ENCODE data around the gene ACAD11.
"Not testable (repeated sequence)": the region's sequence is repeated elsewhere in the genome, so short reads cannot be mapped to it uniquely, and the experiment has no call there.

ACAD11 gene

GRCh38 chr3:132615881-132616280 is 43.7 kb downstream of the ACAD11 start:
- H3K4me1 ChIP-seq = no peaks in the 10 kb centered on the region
- H3K4me3 ChIP-seq (ENCODE audit: low read depth, low read length) = no peak overlapping the region
- H3K27ac ChIP-seq = no peak overlapping the region
- TF ChIP-seq CTCF (IDR thresholded peaks at IDR 0.05) = no peak
- H3K36me3 ChIP-seq (ENCODE audit: control insufficient read depth, insufficient read depth, low read length) = no peaks in the 10 kb centered on the region
- H3K27me3 ChIP-seq (ENCODE audit: control insufficient read depth, insufficient read depth, low read length) = no peaks in the 10 kb centered on the region
- no peak overlapping the region for H3K4me2 ChIP-seq (ENCODE audit: low read length)
- H3K79me2 ChIP-seq = peaks cover 9% of the 10 kb centered on the region
- H2AFZ ChIP-seq = no peak overlapping the region
- no peaks in the 10 kb centered on the region for H3K9me3 ChIP-seq (ENCODE audit: control insufficient read depth, low read length)
- no peak overlapping the region for H3K9ac ChIP-seq

DNA sequence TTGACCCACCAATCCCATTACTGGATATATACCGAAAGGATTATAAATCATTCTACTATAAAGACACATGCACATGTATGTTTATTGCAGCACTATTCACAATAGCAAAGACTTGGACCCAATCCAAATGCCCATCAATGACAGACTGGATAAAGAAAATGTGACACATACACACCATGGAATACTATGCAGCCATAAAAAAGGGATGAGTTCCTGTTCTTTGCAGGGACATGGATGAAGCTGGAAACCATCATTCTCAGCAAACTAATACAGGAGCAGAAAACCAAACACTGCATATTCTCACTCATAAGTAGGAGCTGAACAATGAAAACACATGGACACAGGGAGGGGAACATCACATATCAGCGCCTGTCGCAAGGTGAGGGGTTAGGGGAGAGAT is 44.3 kb downstream of the ACAD11 start:
- H3K27me3 ChIP-seq (ENCODE audit: control insufficient read depth, insufficient read depth, low read length); H3K36me3 ChIP-seq (ENCODE audit: control insufficient read depth, insufficient read depth, low read length); H3K4me1 ChIP-seq; H2AFZ ChIP-seq; H3K27ac ChIP-seq; H3K9me3 ChIP-seq (ENCODE audit: control insufficient read depth, low read length); H3K79me2 ChIP-seq; H3K9ac ChIP-seq; H3K4me2 ChIP-seq (ENCODE audit: low read length); H3K4me3 ChIP-seq (ENCODE audit: low read depth, low read length): not testable (repeated sequence)

- not testable (repeated sequence) for H3K9ac ChIP-seq; H2AFZ ChIP-seq; H3K4me2 ChIP-seq (ENCODE audit: low read length); H3K27ac ChIP-seq; H3K9me3 ChIP-seq (ENCODE audit: control insufficient read depth, low read length); H3K4me1 ChIP-seq; H3K4me3 ChIP-seq (ENCODE audit: low read depth, low read length); H3K79me2 ChIP-seq; H3K27me3 ChIP-seq (ENCODE audit: control insufficient read depth, insufficient read depth, low read length); H3K36me3 ChIP-seq (ENCODE audit: control insufficient read depth, insufficient read depth, low read length)
These were observed 53.0 kb downstream of the ACAD11 start for GRCh38 chr3:132606620-132607019.

DNA sequence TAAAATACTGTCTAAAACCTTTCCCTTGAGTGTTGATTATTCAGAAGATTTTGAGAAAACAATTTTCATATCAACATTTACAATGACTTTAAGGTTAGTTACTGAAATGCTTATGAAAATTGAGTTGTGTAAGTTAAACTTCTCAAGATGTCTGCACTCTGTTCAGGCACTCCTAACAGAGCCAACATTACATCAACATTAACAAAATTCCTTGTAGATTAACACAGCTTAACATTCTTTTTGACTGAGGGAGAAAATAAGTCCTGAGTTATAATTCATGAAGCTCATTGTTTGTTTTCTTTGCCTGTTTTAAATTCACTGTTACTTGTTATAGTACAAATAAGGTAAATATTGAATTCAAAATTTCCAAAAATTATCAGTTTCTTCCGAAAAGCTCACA is 53.5 kb downstream of the ACAD11 start:
- H3K27me3 ChIP-seq (ENCODE audit: control insufficient read depth, insufficient read depth, low read length) = no peaks in the 10 kb centered on the region
- H3K9ac ChIP-seq = no peak overlapping the region
- H3K36me3 ChIP-seq (ENCODE audit: control insufficient read depth, insufficient read depth, low read length) = no peaks in the 10 kb centered on the region
- no peak overlapping the region for H3K4me2 ChIP-seq (ENCODE audit: low read length)
- H3K27ac ChIP-seq = no peak overlapping the region
- H3K9me3 ChIP-seq (ENCODE audit: control insufficient read depth, low read length) = no peaks in the 10 kb centered on the region
- no peak for TF ChIP-seq CTCF (IDR thresholded peaks at IDR 0.05)
- no peak overlapping the region for H2AFZ ChIP-seq
- H3K4me1 ChIP-seq = no peaks in the 10 kb centered on the region
- H3K4me3 ChIP-seq (ENCODE audit: low read depth, low read length) = no peak overlapping the region
- peaks cover 2% of the 10 kb centered on the region for H3K79me2 ChIP-seq

DNA sequence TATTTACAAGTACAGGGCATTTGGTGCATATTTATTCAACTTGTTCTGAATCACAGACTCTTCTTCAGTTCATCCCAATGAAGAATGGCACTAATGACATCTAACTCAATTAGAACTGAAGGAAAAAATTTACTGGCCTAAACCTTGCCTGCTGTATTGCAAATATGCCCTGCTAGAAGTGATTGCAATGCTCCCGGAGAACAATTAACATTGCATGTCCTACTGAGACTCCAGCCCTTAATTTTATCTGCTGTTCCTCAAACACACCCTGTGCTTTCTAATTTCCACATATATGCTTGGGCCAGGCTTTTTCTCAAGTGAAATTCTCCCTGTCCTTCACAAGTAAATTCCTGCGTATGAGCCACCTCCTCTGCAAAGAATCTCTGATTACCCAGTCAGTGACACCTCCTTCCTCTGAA is 54.2 kb downstream of the ACAD11 start:
- Histone ChIP-seq H3K9me3 (ENCODE audit: control insufficient read depth, low read length) (no peaks in the 10 kb centered on the region), H3K27me3 (ENCODE audit: control insufficient read depth, insufficient read depth, low read length) (no peaks in the 10 kb centered on the region), H3K4me1 (no peaks in the 10 kb centered on the region), H3K79me2 (peaks cover 2% of the 10 kb centered on the region), H3K36me3 (ENCODE audit: control insufficient read depth, insufficient read depth, low read length) (no peaks in the 10 kb centered on the region), H3K4me2 (ENCODE audit: low read length) (no peak overlapping the region), H3K27ac (no peak overlapping the region), H3K9ac (no peak overlapping the region), H2AFZ (no peak overlapping the region), H3K4me3 (ENCODE audit: low read depth, low read length) (no peak overlapping the region)
- TF ChIP-seq CTCF (IDR thresholded peaks at IDR 0.05) = no peak

GRCh38 chr3:132600614-132601013 is 59.0 kb downstream of the ACAD11 start:
- H3K4me1 ChIP-seq; H3K9me3 ChIP-seq (ENCODE audit: control insufficient read depth, low read length); H2AFZ ChIP-seq; H3K9ac ChIP-seq; H3K4me2 ChIP-seq (ENCODE audit: low read length); H3K79me2 ChIP-seq; H3K4me3 ChIP-seq (ENCODE audit: low read depth, low read length); H3K27me3 ChIP-seq (ENCODE audit: control insufficient read depth, insufficient read depth, low read length); H3K27ac ChIP-seq; H3K36me3 ChIP-seq (ENCODE audit: control insufficient read depth, insufficient read depth, low read length): not testable (repeated sequence)
